ENCODE results near the gene PNCK.

PNCK gene

GRCh38 chrX:153642051-153642654, 31.5 kb downstream of the PNCK start:
- TF ChIP-seq TOX (CRISPR knock-in tag; IDR thresholded peaks at IDR 0.05; ENCODE audit: borderline replicate concordance): no peak
- no peak for TF ChIP-seq ZNF70 (CRISPR knock-in tag; IDR thresholded peaks at IDR 0.05)
- ATAC-seq: no peak

- ATAC-seq: no peak
- TF ChIP-seq CSRNP3 (CRISPR knock-in tag; IDR thresholded peaks at IDR 0.05) (no peak), CREB5 (CRISPR knock-in tag; IDR thresholded peaks at IDR 0.05; ENCODE audit: low read depth) (no peak), RARB (CRISPR knock-in tag; IDR thresholded peaks at IDR 0.05) (no peak), ZNF70 (CRISPR knock-in tag; IDR thresholded peaks at IDR 0.05) (no peak), TSHZ2 (CRISPR knock-in tag; IDR thresholded peaks at IDR 0.05) (no peak), ISL1 (CRISPR knock-in tag; IDR thresholded peaks at IDR 0.05) (no peak), TOX (CRISPR knock-in tag; IDR thresholded peaks at IDR 0.05; ENCODE audit: borderline replicate concordance) (no peak), ESRRG (CRISPR knock-in tag; IDR thresholded peaks at IDR 0.05) (no peak), SNAI2 (CRISPR knock-in tag; IDR thresholded peaks at IDR 0.05) (no peak), ARNTL (CRISPR knock-in tag; IDR thresholded peaks at IDR 0.05; ENCODE audit: borderline replicate concordance, low read depth) (no peak), PPARA (CRISPR knock-in tag; IDR thresholded peaks at IDR 0.05; ENCODE audit: borderline replicate concordance) (no peak), ZFP3 (CRISPR knock-in tag; IDR thresholded peaks at IDR 0.05) (no peak), ZC3H10 (CRISPR knock-in tag; IDR thresholded peaks at IDR 0.05) (no peak), ZNF8 (CRISPR knock-in tag; IDR thresholded peaks at IDR 0.05) (no peak)
Observed at GRCh38 chrX:153641627-153642026, 32.0 kb downstream of the PNCK start.

GRCh38 chrX:153640736-153641575, 32.7 kb downstream of the PNCK start:
- TF ChIP-seq OSR1 (CRISPR knock-in tag; IDR thresholded peaks at IDR 0.05) (no peak), ZNF70 (CRISPR knock-in tag; IDR thresholded peaks at IDR 0.05) (no peak), CSRNP3 (CRISPR knock-in tag; IDR thresholded peaks at IDR 0.05) (no peak), ESRRG (CRISPR knock-in tag; IDR thresholded peaks at IDR 0.05) (no peak), PPARA (CRISPR knock-in tag; IDR thresholded peaks at IDR 0.05; ENCODE audit: borderline replicate concordance) (no peak), CREB5 (CRISPR knock-in tag; IDR thresholded peaks at IDR 0.05; ENCODE audit: low read depth) (no peak), BACH2 (CRISPR knock-in tag; IDR thresholded peaks at IDR 0.05; ENCODE audit: borderline replicate concordance) (no peak), TOX (CRISPR knock-in tag; IDR thresholded peaks at IDR 0.05; ENCODE audit: borderline replicate concordance) (no peak)
- ATAC-seq: no peak

- no peak for TF ChIP-seq CSDC2 (CRISPR knock-in tag; IDR thresholded peaks at IDR 0.05)
- ATAC-seq: no peak
Observed at GRCh38 chrX:153640045-153640686, 33.4 kb downstream of the PNCK start.
